ENCODE results near the gene BBS9. TPM values are rescaled to one million over a fixed set of nuclear protein-coding genes. Genes with fewer than 3 reads are reported as not detected.

Gene BBS9
- total and polyA plus RNA-seq, 2 of the 4 experiments (the other 2 are of a cell fraction), result 7.9 to 9.5 TPM

DNA sequence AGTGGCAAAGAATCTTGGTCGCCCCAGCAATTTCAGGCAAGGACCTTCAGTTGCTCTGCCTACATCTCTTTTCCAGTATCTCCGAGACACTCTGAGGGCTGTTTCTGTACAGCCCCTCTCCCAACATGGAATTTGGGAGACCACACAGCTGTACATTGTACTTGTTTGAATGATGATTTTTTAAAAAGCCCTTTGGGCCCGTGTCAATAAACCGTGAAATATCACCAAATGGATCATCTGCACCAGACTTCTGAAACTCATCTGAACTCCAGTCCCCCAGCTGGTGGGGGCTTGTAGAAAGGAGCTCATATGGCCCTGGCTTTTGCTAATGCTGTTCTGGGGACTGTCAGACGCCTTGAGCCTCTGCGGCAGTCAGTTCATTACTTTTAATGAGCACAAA is 374.9 kb downstream of the BBS9 start:
- H3K36me3 ChIP-seq (ENCODE audit: control insufficient read depth, insufficient read depth, low read length), result no peaks in the 10 kb centered on the region
- no peak overlapping the region for H2AK9ac ChIP-seq (replicated peaks; ENCODE audit: low read depth, low read length, poor library complexity)
- no peaks in the 10 kb centered on the region for H4K20me1 ChIP-seq (ENCODE audit: insufficient read depth, low read length)
- H3K9me1 ChIP-seq (ENCODE audit: insufficient read depth, low read length), result no peaks in the 10 kb centered on the region; the same call in 1 of the 2 replicates
- no peak overlapping the region for H2AK5ac ChIP-seq (ENCODE audit: low read depth, low read length)
- no peak overlapping the region for H2BK15ac ChIP-seq (ENCODE audit: low read depth, low read length)
- H4K91ac ChIP-seq (ENCODE audit: insufficient read depth, low read depth, low read length), result no peak overlapping the region
- no peaks in the 10 kb centered on the region; a peak in 1 of 4 replicates for H3K79me1 ChIP-seq (ENCODE audit: low read depth in 1 of 2, low read length in 2 of 2)
- ChIA-PET POLR2A (ENCODE audit: unreplicated experiment) (no interaction called here), CTCF (interaction anchor here (0.5 to 0.9 kb wide), 2 partner anchors 16 to 561 kb away, joined by 3 read pairs; no protein-coding TSS in a partner anchor)
- no CpG with 5 or more reads among the region's 6 CpGs for WGBS, 2 experiments (ENCODE audit: extremely low coverage in 2 of 2, insufficient read length in 1 of 2)
- BruUV-seq (replicated peaks), result no TSS peak
- no peak overlapping the region for H3K23ac ChIP-seq (ENCODE audit: low read depth, low read length)
- H2AFZ ChIP-seq (replicated peaks; ENCODE audit: low read length, poor library complexity), result no peak overlapping the region
- no peak overlapping the region for H3K14ac ChIP-seq (replicated peaks; ENCODE audit: low read depth, low read length)
- no peak for ATAC-seq (ENCODE audit: low read depth)
- H2BK20ac ChIP-seq (ENCODE audit: low read depth, low read length), result no peak overlapping the region
- no peak overlapping the region for H3K27ac ChIP-seq (ENCODE audit: insufficient read depth, low read length)
- H3K27me3 ChIP-seq (ENCODE audit: control insufficient read depth, insufficient read depth, low read length), result no peaks in the 10 kb centered on the region
- H3K56ac ChIP-seq (ENCODE audit: extremely low read depth, insufficient read depth, low read length), result no peak overlapping the region
- H3K4me2 ChIP-seq (ENCODE audit: low read depth, low read length), result no peak overlapping the region
- no peaks in the 10 kb centered on the region for H3K9me3 ChIP-seq (ENCODE audit: control insufficient read depth, insufficient read depth, low read length)
- no peak overlapping the region for H2BK120ac ChIP-seq (ENCODE audit: low read depth, low read length)
- intact Hi-C loops (cut with micrococcal nuclease), result no loop called here
- in situ Hi-C loops (cut with MboI; ENCODE audit: low sequenced_read_pairs), result no loop called here
- H3K9ac ChIP-seq (ENCODE audit: low read depth, low read length), result no peak overlapping the region
- H4K5ac ChIP-seq (ENCODE audit: low read depth, low read length), result no peak overlapping the region
- TF ChIP-seq MAFK (IDR thresholded peaks at IDR 0.05; ENCODE audit: low read depth, low read length), result no peak
- no peak for TF ChIP-seq RAD21 (IDR thresholded peaks at IDR 0.05; ENCODE audit: low read length)
- TF ChIP-seq SMC3 (IDR thresholded peaks at IDR 0.05; ENCODE audit: low read depth, low read length), result no peak
- TF ChIP-seq CHD1 (IDR thresholded peaks at IDR 0.05; ENCODE audit: low read depth, low read length), result no peak
- TF ChIP-seq BHLHE40 (IDR thresholded peaks at IDR 0.05; ENCODE audit: low read depth, low read length), result no peak
- TF ChIP-seq, protein P1, sequence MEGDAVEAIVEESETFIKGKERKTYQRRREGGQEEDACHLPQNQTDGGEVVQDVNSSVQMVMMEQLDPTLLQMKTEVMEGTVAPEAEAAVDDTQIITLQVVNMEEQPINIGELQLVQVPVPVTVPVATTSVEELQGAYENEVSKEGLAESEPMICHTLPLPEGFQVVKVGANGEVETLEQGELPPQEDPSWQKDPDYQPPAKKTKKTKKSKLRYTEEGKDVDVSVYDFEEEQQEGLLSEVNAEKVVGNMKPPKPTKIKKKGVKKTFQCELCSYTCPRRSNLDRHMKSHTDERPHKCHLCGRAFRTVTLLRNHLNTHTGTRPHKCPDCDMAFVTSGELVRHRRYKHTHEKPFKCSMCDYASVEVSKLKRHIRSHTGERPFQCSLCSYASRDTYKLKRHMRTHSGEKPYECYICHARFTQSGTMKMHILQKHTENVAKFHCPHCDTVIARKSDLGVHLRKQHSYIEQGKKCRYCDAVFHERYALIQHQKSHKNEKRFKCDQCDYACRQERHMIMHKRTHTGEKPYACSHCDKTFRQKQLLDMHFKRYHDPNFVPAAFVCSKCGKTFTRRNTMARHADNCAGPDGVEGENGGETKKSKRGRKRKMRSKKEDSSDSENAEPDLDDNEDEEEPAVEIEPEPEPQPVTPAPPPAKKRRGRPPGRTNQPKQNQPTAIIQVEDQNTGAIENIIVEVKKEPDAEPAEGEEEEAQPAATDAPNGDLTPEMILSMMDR (conservative IDR thresholded peaks at IDR 0.05; ENCODE audit: low read depth, low read length), result no peak
- no peak for TF ChIP-seq MXI1 (IDR thresholded peaks at IDR 0.05; ENCODE audit: borderline replicate concordance, low read depth, low read length)
- TF ChIP-seq POLR2A (IDR thresholded peaks at IDR 0.05; ENCODE audit: low read depth, low read length), result no peak
- no peak for TF ChIP-seq NFE2L2 (IDR thresholded peaks at IDR 0.05; ENCODE audit: low read depth, low read length)
- TF ChIP-seq RCOR1 (IDR thresholded peaks at IDR 0.05; ENCODE audit: insufficient replicate concordance, low read length), result no peak
- TF ChIP-seq, protein P2, sequence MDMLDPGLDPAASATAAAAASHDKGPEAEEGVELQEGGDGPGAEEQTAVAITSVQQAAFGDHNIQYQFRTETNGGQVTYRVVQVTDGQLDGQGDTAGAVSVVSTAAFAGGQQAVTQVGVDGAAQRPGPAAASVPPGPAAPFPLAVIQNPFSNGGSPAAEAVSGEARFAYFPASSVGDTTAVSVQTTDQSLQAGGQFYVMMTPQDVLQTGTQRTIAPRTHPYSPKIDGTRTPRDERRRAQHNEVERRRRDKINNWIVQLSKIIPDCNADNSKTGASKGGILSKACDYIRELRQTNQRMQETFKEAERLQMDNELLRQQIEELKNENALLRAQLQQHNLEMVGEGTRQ (IDR thresholded peaks at IDR 0.05; ENCODE audit: low read depth, low read length), result no peak
- TF ChIP-seq, protein P3, sequence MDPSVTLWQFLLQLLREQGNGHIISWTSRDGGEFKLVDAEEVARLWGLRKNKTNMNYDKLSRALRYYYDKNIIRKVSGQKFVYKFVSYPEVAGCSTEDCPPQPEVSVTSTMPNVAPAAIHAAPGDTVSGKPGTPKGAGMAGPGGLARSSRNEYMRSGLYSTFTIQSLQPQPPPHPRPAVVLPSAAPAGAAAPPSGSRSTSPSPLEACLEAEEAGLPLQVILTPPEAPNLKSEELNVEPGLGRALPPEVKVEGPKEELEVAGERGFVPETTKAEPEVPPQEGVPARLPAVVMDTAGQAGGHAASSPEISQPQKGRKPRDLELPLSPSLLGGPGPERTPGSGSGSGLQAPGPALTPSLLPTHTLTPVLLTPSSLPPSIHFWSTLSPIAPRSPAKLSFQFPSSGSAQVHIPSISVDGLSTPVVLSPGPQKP (IDR thresholded peaks at IDR 0.05; ENCODE audit: borderline replicate concordance, low read depth, low read length), result no peak
- TF ChIP-seq FOS (IDR thresholded peaks at IDR 0.05; ENCODE audit: low read depth, low read length), result no peak
- TF ChIP-seq RFX5 (IDR thresholded peaks at IDR 0.05; ENCODE audit: low read depth, low read length), result no peak
- TF ChIP-seq CEBPB (IDR thresholded peaks at IDR 0.05; ENCODE audit: low read depth, low read length), result no peak
- TF ChIP-seq MAZ (IDR thresholded peaks at IDR 0.05; ENCODE audit: borderline replicate concordance, low read depth, low read length), result no peak
- no peak overlapping the region for H4K8ac ChIP-seq (ENCODE audit: low read depth in 2 of 2, low read length in 2 of 2)
- DNase-seq, result no peak
- H2BK5ac ChIP-seq (ENCODE audit: low read depth, low read length, poor library complexity, severe bottlenecking), result no peak overlapping the region
- no peak overlapping the region for H3K18ac ChIP-seq (ENCODE audit: low read depth, low read length)
- no peak overlapping the region for H3K4ac ChIP-seq (ENCODE audit: low read depth, low read length)
- dilution Hi-C loops (cut with HindIII; ENCODE audit: low sequenced_read_pairs, unreplicated experiment), result no loop called here
- no peak overlapping the region for H3K4me3 ChIP-seq (ENCODE audit: insufficient read depth, low read depth, low read length)
- no peaks in the 10 kb centered on the region for H3K4me1 ChIP-seq (ENCODE audit: control insufficient read depth, insufficient read depth, low read length)
